Suprapubic skin (tissue), 4 donors: ENCODE results near the gene PKN2.

ENCODE experiments used
- CTCF ChIP-seq, 2 donors: fragments of 200-600 bp in 1 of 2; fragments of 450-650 bp in 1 of 2; sonication (generic) in 1 of 2; IDR thresholded peaks; one replicate each; pipeline ENCODE4 v1.5.1; 2016 to 2019; ENCODE audit warnings: antibody characterized with exemption in 2 of 2, mild to moderate bottlenecking in 1 of 2, moderate library complexity in 1 of 2
- EP300 ChIP-seq: sonication (generic); formaldehyde crosslinking; IDR thresholded peaks from one replicate; pipeline ENCODE4 v1.6.1; 2017; ENCODE audit warnings: antibody characterized with exemption
- POLR2A ChIP-seq, 2 donors: fragments of 450-650 bp; IDR thresholded peaks; one replicate each; pipeline ENCODE4 v1.6.1; 2017; ENCODE audit warnings: antibody characterized with exemption in 2 of 2, mild to moderate bottlenecking in 2 of 2, moderate library complexity in 2 of 2
- POLR2AphosphoS5 ChIP-seq, 3 donors: sonication (generic); formaldehyde crosslinking; IDR thresholded peaks; one replicate each; pipeline ENCODE4 v1.6.1; 2017; ENCODE audit warnings: antibody characterized with exemption in 3 of 3

- TF ChIP-seq EP300 (no peak), POLR2A (IDR thresholded peaks at IDR 0.05) (no peak), CTCF (IDR thresholded peaks at IDR 0.05) (no peak), POLR2AphosphoS5 (IDR thresholded peaks at IDR 0.05) (no peak)
These were observed 25.7 kb upstream of the PKN2 start for GRCh38 chr1:88658419-88658818.
